ENCODE measurements around the gene TMEM120B.

DNA sequence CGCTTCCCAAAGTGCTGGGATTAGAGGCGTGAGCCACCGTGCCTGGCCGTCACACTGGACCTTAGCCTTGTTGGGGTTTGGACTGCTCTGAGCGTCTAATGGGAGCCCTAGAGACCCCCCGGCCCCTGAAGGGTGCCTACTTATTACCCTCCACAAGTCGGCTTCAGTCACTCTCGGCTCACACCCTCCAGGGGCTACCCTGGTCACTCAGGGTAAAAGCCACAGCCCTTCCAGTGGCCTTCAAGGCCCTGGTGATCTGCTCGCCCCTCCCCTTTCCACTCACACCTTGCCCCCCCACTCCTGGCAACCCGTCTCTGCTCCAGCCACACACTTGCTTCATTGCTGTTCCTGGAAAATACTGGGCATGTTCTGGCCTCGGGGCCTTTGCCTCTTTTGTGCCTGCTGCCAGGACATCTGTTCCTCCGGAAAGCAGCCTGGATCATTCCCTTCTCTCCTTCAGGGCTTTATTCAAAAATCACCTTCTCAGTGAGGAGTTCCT is 39.5 kb upstream of the TMEM120B start:
- no peak for TF ChIP-seq POLR2A (IDR thresholded peaks at IDR 0.05; ENCODE audit: low read depth, low read length)
- TF ChIP-seq POLR2AphosphoS5 (IDR thresholded peaks at IDR 0.05; ENCODE audit: low read depth, low read length): no peak
- TF ChIP-seq TAF1 (IDR thresholded peaks at IDR 0.05; ENCODE audit: low read depth, low read length): no peak
- no peak for TF ChIP-seq SPI1 (IDR thresholded peaks at IDR 0.05; ENCODE audit: low read depth, low read length)
